BLaER1 (cell line): ENCODE data around the gene RTF2.

Experiments used
- H3K27ac ChIP-seq: shearing (Covaris generic); formaldehyde crosslinking; 2 replicates; pipeline ENCODE4 v1.8.1; 2022
- H3K27me3 ChIP-seq: shearing (Covaris generic); formaldehyde crosslinking; 2 replicates; pipeline ENCODE4 v1.8.1; 2022
- H3K36me3 ChIP-seq: shearing (Covaris generic); formaldehyde crosslinking; 2 replicates; pipeline ENCODE4 v1.8.1; 2022
- H3K4me1 ChIP-seq: shearing (Covaris generic); formaldehyde crosslinking; 2 replicates; pipeline ENCODE4 v1.8.1; 2022
- H3K4me2 ChIP-seq: shearing (Covaris generic); formaldehyde crosslinking; 2 replicates; pipeline ENCODE4 v1.8.1; 2022
- H3K4me3 ChIP-seq: shearing (Covaris generic); formaldehyde crosslinking; 2 replicates; pipeline ENCODE4 v1.8.1; 2022
- H3K9ac ChIP-seq: shearing (Covaris generic); formaldehyde crosslinking; 2 replicates; pipeline ENCODE4 v1.8.1; 2022
- H3K9me3 ChIP-seq: shearing (Covaris generic); formaldehyde crosslinking; 2 replicates; pipeline ENCODE4 v1.8.1; 2022
- H4K20me1 ChIP-seq: shearing (Covaris generic); formaldehyde crosslinking; 2 replicates; pipeline ENCODE4 v1.8.1; 2022
- Cebpa-rat ChIP-seq: shearing (Covaris generic); IDR thresholded peaks from 2 replicates; pipeline ENCODE4 v1.8.1; 2022

The RTF2 gene

DNA sequence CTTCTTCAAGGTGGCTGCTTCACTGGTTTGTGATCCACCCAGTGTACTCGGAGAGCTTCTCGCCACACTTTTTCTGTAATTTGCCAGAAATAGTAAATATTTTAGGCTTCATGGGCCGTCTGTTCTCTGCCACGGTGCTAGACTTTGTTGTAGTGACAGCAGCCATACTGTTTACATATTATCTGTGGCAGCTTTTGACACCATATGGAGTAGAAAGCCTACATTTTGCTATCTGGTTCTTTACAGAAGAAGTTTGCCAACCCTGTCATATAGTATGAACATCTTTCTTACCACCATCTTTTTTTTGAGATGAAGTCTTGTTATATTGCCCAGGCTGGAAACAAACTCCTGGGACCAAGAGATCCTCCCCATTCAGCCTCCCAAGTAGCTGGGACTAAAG, 97.1 kb downstream of the RTF2 start:
- H3K27me3 ChIP-seq = no peaks in the 10 kb centered on the region
- H3K4me2 ChIP-seq = peak overlapping the region; percentile 5; the same call in 1 of the 2 replicates
- no peaks in the 10 kb centered on the region for H3K36me3 ChIP-seq
- peaks cover 10% of the 10 kb centered on the region for H3K4me1 ChIP-seq
- no peak overlapping the region for H3K27ac ChIP-seq
- no peaks in the 10 kb centered on the region for H4K20me1 ChIP-seq
- no peak overlapping the region for H3K4me3 ChIP-seq
- H3K9ac ChIP-seq = no peak overlapping the region
- H3K9me3 ChIP-seq = peaks cover 6% of the 10 kb centered on the region; the same call in 1 of the 2 replicates
- no peak for TF ChIP-seq Cebpa-rat

- H3K9ac ChIP-seq = no peak overlapping the region
- no peaks in the 10 kb centered on the region for H3K27me3 ChIP-seq
- no peak overlapping the region for H3K4me2 ChIP-seq
- H3K4me1 ChIP-seq = peaks cover 10% of the 10 kb centered on the region
- TF ChIP-seq Cebpa-rat = no peak
- no peaks in the 10 kb centered on the region for H4K20me1 ChIP-seq
- H3K36me3 ChIP-seq = no peaks in the 10 kb centered on the region
- H3K9me3 ChIP-seq = peaks cover 13% of the 10 kb centered on the region
- H3K4me3 ChIP-seq = no peak overlapping the region
- no peak overlapping the region for H3K27ac ChIP-seq
These were observed 98.2 kb downstream of the RTF2 start for GRCh38 chr20:56566621-56567020.
